SIG-M5 (cell line): Measurements from ENCODE around the gene TBXAS1.

Experiments used
- DNase-seq: peaks from one replicate; lab custom pipeline; 2025; lab: John Stamatoyannopoulos, UW

TBXAS1 gene

DNA sequence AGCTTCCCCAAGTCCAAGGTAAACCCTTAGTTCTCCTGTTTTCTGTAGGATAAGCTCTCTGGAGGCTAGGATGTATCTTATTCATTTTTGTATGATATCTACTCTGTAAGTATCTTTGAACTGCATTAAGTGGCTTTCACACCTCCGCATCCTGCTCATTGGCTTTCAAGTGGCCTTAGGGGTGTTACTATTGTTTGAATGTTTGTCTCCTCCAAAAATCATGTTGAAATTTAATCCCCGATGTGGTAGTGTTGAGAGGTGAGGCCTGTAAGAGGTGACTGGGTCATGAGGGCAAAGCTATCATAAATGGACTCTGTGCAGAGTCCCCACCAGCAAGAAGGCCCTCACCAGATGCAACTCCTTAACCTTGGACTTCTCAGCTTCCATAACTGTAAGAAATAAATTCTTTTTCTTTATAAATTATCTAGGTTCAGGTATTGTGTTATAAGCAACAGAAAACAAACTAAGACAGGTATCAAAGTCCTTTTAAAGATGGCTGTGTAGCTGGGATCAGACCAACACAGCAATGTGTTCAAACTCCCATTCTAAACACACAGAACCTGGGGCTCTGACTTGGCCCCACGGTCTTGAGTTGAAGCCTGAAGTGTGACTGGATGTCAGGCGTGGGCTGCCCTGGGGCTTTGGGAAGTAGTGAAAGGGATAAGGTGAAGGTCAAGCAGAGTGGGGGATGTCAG, 25.9 kb downstream of the TBXAS1 start:
- no peak for DNase-seq

DNA sequence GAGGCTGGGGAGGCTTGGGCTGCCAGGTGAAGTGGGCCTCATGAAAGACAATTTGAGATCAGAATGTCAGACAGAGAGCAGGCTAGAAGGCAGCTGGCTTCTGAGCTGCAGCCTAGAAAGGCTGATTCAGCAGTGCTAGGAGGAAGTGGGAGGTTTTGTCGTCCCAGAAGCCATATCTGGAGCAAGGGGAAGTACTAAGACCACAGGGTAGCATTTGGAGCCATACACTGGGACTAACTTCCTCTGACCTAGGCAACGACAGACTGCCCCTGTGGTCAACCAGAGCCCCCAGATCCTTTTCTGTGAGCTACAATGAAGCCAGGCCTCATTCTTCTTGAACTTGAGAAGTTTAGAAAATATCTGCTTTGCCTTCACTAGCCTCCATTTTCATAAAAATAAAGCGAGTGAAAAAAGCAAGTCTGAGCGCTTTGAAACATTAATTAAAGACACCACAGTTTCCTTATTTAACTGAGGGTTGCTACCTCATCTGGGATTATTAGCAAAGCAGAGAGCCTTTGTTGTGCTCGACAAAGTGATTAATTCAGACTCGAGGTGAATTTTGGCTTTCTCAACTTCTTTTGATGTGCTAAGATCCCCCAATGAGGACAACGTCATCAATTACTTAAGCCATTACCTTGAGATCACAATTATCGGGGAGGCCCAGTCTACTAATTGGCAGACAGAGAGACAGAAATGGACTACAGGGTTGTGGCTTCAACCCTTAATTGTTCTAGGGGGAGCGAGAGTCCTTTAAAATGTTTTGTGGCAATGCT, 26.6 kb downstream of the TBXAS1 start:
- peak; percentile 61 for DNase-seq

DNA sequence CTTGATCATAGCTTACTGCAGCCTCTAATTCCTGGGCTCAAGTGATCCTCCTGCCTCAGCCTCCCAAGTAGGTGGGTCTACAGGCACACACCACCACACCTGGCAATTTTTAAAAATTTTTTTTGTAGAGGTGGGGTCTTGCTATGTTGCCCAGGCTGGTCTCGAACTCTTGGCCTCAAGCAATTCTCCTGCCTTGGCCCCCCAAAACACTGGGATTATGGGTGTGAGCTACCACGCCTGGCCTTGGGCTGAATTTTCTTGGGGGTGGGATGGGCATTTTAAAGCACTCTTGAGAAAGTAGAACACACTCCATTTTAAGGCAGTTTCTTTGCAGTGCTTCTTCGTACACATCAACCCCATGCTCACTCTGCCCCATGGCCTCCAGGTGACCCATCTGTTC, 28.7 kb downstream of the TBXAS1 start:
- DNase-seq: no peak

DNA sequence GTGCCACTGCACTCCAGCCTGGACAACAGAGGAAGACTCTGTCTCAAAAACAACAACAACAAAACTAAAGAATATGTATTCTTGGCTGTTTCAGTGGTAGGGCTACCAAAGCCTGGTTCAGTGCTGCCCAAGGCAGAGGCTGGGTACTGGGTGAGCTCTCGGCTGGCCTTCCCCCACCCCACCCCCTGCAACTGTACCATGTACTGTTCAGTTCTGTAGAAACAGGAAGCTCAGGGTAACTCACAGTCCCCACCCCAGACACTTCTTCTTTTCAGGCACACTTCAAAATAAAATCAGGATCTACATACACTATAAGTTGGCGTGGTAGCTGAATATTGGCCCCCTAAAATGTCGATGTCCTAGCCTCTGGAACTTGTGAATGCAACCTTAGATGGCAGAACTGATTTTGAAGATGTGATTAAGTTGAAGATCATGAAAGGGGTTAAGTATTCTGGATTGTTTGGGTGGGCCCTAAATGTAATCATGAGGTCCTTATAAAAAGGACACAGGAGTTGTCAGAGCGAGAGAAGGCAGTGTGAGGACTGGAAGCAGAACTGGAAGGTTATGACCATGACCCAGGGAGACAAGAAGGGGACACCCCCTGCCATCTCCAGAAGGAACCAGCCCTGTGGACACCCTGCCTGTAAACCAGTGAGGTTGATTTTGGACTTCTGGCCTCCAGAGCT, 31.2 kb downstream of the TBXAS1 start:
- peak; percentile 25 for DNase-seq

DNA sequence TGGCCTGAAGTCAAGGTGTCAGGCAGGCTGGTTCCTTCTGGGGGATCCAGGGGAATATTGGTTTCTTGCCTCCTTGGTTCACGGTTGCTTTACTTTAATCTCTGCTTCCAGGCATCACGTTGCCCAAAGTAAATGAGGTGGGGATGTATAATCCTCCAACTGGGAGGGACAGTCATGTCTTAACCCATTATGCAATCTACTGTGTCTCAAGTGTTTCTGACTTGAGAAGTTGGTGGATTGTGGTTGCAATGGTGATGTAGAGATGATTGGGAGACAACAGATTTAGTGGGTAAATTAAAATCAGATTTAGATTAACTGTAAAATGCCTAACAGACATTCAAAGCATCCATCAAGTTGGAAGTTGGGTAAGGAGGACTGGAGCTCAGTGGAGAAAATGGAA, 32.7 kb downstream of the TBXAS1 start:
- peak; percentile 2 for DNase-seq

DNA sequence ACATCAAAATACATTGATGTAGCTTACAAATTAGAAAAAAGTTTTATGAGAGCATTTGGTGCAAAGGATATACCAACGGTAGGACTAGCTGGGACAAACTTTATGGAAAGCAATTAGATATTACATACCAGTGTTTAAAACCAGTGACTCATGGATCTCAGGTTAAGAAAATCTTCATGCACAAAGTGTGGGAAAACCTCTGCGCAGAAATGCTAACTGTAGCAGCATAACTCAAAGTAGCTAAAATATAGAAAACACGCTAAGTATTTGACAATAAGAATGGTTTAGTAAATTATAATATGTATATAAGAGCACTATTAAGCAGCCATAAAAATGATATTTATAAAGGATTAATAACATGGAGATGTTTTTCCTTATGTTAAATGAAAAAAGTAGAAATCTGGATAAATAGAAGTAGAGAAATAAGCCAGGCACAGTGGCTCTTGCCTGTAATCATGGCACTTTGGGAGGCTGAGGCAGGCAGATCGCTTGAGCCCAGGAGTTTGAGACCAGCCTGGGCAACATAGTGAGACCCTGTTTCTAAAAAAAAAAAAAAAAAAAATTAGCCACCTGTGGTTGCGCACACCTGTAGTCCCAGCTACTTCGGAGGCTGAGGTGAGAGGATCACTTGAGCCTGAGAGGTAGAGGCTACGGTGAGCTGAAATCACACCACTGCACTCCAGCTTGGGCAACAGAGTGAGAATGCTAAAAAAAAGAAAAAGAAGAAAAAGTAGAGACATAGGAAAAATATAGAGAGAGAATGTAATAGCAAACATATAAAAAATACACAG, 37.2 kb downstream of the TBXAS1 start:
- no peak for DNase-seq

DNA sequence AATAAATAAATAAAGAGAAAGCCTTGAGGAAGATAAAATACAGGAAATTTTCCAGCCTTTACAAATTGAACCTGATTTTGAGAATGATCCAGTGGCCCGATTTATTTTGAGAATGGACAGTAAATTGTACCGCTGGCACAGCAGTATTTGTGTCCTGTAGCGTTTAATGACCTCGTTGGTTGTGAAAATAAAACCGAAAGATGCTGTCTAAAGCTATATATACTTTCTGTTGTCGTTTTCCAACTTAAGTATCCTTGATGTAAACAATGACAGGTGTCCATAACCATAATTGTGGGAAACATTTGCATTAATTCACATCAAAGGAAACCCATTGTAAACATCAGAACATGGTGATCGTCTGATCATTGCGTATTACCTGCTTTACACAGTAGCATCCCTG, 38.8 kb downstream of the TBXAS1 start:
- no peak for DNase-seq

DNA sequence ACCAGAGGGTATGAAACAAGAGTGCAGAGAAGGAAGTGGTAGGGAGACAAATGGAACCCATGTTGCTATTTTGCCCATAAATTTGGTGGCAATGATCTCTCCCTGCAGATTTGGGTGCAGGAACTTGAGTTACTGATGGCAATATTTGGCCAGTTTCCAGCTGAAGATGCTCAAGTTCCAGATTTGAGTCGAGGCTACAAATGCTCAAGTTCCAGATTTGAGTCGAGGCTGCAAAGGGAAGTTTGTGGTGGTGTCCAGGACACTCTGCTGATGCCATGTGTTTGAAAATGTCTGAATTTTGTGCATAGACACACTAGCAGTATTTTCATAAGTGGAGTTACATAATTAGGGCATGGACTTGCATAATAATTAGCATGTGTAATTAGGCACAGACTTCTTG, 40.8 kb downstream of the TBXAS1 start:
- no peak for DNase-seq

DNA sequence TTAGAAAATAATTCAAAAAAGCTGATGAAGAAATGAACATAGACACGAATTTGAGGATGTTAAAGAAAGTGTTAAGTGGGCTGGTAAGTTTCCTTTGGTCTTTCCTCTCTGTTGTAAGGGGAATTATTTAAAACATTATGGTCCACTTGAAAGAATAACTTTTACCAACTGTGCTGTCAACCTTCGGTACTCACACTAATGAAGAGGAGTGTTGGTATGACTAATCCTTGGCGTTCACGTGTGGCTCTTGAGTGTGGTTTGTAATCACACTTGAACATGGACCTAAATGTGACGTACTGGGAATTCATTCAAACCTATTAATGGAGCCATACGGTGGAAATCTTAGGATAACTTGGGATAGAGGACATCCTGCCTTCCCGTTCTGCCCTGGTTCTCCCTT, 41.3 kb downstream of the TBXAS1 start:
- no peak for DNase-seq

DNA sequence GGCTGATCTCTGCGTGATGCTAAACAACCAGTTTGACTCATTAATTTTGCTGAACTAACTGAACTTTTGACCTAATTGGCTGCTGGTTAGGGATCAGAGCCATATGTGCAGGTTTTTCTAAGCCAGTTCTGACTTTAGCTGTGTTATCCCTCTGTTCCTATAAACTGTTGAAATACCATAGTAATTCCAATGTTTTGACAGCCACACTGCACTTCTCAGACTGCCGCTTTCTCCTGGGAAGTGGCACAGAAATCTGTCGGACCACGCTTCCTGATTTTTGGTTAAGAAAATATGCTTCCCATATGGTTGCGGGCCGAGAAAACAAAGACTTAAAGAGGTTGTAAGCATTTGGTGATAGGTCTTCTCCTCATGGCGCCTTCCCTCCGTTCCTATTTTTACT, 42.3 kb downstream of the TBXAS1 start:
- DNase-seq: no peak

DNA sequence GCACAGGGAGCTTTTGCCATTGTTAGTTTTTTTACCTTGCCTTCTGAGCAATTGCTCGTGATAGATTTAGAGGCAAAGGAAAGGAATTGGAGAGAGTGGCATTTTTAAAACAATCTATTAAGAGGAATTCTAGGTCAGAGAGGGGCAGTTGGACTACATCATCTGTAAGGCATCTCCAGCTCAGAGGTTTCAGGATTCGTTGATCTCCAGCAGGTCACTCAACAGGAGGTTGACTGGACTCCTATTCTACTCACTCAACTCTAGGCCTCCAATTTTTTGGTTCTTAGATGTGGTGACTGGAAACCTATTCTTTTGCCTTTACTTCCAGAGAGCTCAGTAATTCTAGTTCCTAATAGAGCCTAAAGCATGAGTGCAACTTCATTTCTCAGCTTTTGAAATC, 42.8 kb downstream of the TBXAS1 start:
- no peak for DNase-seq

DNA sequence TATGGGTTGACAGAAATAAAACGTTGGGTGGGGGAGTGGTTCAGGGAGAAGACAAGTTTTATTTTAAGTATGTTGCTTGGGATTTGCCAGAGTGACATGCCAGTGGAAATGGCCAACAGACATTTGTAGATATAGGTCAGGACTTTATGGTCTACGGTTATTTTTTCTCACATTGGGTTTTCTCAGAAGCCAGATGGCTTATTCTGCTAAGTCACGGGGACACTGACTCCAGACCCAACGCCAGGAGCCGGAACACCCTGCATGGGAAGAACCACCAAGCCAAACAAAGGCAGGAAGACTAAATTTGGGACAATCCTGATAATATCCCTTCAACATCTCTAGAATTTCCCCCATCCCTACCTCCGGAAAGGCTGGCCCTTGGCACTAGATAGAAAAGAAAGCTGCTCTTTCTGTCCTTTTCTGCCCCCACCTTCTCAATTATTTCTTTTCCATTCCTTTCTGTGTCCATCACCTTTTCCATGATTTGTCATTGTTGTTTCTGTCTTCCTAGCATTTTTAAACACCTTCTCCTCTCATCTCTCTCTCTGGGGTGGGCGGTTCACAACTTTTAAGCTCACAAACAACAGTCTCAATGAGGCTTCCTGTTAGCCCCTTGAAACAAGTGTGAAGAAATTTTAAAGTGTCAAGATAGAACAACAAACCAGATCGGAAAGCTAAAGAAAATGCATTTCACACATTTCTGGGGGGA, 44.7 kb downstream of the TBXAS1 start:
- DNase-seq: no peak

DNA sequence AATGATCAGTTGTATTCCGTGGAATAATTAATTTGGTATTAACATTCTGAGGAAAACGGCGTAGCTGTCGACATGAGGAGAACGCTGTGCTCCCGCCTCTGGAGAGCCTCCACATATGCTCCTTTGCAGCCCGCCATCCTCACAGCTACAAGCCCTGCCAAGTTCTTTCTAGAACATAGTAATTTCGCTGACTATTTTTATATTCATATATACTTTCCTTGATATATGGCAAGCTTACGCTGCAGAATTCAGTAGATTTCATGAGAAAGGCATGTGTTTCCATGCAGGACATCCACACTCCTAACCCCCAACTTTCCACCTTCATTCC, 45.2 kb downstream of the TBXAS1 start:
- no peak for DNase-seq

DNA sequence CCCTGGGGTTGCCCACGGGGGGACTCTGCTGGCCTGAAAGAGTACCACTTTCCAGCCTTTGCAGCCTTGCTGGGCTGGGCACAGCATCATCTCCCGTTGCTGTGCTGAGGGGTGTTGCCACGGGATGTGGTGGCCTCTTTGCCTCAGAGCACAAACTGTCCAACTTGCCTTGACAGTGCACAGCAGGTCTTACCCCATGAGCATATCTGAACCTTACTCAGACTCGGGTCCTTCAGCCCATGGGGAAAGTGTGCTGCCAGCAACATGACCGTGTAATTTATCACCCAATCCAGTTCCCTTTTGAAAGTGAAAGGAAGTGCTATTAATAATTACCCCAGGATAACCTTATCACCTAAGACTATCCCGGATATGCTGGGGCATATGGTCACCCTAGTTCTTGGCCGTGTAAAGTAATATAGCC, 46.8 kb downstream of the TBXAS1 start:
- DNase-seq: no peak

DNA sequence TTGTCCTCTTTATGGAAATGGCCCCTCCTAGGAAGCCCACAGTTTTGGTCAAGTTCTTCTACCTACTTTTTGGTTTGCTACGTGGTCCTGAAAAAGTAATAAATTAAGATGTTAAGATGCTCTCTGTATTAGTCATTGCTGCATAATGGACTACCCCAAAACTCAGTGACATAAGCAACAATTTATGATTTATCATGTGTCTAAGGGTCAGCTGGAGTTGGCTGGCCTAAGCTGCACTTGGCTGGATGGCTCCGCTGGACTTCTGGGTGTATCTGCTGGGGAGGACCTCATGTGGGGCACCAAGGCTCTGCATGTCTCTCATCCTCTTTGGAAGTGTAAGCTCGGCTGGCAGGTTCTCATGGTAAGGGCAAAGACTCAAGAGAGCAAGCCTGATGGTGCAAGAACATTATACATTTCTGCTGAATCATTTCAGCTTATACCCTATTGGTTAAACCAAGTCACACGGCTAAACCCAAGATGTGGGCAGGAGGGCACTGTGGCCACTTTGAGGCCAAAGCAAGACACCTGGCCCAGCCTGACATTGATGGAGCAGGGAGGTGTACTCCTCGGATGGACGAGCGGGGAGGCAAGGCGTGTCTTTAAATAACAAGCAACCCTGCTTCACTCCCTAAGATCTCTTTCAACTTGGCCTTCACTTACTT, 47.7 kb downstream of the TBXAS1 start:
- DNase-seq: no peak

DNA sequence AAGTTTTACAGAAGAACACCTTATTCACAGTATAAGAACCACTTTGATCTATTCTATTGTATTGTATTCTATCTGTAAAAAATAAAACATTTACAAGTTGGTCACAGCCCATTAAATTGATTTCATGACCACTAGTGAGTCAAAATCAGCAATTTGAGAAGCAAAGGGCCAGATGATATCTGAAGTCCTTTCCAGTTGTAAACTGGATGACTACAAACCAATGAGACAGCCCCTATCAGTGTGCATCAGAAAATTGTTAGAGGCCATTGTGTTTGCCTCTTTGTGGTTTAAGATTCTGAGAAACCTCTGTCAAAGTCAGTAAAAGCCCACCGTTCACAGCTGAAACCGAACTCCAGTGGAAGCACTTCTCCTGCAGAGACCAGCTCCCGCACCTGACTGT, 54.8 kb downstream of the TBXAS1 start:
- DNase-seq: no peak

DNA sequence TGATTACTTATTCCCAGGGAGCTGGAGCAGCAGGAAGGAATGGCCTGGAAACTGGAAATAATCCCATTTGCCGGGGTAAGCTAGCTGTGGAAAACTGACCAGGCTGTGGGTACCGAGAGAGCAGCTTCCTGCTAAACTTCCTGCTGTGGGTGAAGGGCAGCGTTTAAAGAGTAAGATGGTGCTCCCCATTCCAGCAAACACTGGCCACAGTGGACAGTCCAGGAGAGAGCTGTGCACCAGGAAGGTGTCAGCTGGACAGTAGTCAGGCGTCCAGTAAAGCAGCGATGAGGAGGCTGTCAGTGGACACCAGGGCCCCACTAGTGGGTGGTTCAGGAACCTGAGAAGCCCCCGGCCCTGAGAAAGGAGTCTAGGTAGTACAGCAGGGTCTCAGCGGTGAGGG, 55.4 kb downstream of the TBXAS1 start:
- no peak for DNase-seq

DNA sequence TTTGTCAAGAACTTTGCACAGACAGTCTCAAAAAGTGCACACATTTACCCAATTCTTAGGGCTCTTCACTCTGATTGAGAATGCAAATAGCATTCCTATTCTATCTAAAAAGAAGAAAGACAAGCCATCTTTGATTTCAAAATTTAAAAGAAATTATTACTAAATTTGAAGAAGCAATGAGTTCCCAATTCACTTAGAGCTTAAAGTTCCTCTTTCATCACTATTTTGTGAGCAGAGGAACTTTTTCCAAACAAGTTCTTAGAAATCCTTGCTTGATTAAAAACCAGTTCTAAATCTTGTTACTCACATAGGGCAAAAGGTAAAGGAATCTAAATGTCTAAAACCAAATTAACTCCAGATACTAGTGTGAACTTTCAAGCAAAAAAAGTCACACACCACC, 56.4 kb downstream of the TBXAS1 start:
- no peak for DNase-seq

DNA sequence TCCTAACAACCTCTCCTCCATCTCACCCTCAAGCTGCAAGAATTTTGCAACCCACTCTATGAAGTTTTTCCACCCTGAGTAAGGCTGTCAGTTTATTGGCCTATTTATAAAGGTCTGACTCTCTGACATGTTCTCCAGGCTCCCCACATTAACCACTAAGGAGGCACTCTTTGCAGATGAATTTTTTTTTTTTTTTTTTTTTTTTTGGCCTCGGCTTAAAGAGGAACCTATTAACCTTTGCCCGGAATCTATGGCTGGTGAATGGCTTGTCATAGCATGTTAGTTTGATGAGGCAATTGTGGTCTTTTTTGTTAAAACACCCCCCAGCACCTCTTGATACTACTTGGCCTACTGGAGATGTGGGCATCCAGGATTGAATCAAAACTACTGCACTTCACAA, 57.1 kb downstream of the TBXAS1 start:
- peak; percentile 90 for DNase-seq

DNA sequence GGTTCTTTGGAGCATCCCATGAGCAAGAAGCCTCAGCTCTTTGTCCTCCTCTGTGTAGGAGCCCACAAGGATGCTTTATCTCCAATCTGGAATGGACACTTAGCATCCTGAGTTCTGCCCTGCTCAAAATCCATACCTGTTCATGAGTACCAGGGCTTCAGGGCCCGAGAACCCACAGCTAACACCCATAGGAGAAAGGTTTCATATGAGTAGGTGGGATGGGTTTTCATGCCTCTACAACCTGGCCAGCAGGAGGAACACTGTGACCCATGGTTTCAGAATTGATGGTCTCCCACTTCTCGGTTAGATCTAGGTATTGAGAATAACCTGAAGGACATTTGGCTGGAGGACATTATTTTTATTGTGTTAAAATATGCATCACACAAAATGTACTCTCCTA, 57.8 kb downstream of the TBXAS1 start:
- DNase-seq: no peak

DNA sequence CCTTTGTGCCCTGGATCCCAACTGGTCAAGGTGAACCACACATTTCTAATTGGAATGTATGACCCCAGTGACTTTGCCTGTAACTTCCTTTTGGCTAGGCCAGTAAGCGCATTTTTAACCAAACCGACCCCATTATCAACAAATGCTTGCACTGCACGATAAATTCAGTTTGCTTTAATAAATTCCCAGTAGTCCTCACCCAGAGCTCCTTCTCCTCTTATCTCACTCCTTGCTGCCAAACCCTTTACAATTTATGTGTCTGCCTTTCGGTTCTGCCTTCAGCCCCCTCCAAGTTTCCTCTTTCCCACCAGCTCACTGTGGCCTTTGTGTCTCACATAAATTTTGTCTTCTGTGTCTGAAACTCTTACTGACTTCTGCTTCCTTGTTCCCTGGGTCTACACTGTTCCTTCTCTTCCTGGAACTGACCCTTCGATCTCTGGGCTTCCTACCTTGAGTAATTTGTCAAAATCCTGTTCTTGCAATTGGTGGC, 59.0 kb downstream of the TBXAS1 start:
- DNase-seq: no peak
